Globus pallidus (tissue), 1 donor: ENCODE data around the gene CCT4.
"Not testable (repeated sequence)": the region's sequence is repeated elsewhere in the genome, so short reads cannot be mapped to it uniquely, and the experiment has no call there.

Experiments
- DNase-seq: peaks from one replicate; pipeline ENCODE4 v3.0.0-alpha.2; 2015; ENCODE audit warnings: low spot score

CCT4 gene, protein sequence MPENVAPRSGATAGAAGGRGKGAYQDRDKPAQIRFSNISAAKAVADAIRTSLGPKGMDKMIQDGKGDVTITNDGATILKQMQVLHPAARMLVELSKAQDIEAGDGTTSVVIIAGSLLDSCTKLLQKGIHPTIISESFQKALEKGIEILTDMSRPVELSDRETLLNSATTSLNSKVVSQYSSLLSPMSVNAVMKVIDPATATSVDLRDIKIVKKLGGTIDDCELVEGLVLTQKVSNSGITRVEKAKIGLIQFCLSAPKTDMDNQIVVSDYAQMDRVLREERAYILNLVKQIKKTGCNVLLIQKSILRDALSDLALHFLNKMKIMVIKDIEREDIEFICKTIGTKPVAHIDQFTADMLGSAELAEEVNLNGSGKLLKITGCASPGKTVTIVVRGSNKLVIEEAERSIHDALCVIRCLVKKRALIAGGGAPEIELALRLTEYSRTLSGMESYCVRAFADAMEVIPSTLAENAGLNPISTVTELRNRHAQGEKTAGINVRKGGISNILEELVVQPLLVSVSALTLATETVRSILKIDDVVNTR

DNA sequence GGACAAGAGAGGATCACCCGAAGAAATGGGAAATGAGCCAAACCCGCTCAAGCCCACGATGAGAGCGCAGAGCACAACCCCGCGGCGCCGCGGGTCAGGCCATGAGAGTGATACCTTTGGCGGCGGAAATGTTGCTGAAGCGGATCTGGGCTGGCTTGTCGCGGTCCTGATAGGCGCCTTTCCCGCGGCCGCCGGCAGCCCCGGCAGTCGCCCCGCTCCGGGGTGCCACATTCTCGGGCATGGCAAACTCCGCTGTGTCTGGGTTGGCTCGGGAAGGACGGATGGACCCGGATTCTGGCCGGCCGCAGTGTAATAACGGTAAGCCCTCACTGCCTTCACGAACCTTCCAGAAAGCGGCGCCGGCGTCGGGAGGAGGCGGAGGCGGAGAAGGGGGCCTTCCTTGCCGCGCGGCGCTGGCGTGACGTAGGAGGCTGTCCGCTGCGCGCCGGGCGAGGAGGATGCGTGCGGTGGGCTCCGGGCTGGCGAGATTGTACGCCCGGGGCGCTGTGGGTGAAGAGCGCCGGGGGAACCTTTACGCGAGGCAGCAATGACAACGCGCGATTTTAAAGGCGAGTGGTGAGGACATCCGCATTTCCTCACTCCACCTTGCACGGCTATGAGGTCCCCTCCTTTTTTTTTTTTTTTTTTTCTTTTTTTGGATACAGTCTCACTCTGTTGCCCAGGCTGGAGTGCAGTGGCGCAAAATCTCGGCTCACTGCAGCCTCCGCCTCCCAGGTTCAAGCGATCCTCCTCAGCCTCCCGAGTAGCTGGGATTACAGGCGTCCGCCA, at the start of gene CCT4:
Gene CCT4 (minus strand): TSS at position 390 of the 789 bp plus-strand sequence. CDS start 149 bp downstream, at position 241.
- peak; percentile 86 for DNase-seq

DNA sequence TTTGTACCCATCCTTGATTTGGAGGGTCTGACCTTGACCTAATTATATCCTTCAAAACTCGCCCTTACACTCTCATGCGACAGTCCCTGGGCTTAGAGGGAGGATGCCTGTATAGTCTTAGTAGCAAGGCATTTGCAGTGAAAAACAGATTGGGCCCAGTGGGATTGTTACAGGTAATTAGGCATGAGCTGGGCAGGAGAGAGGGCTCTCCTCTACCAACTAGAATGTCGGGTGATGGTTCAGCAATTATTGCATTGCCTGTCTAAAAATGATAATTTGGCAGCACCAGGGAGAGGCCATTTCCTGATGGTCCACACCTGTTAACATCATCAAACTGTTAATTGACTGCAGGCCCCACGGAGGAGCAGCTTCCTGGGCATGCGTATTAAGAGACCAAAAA, 49.4 kb upstream of the CCT4 start:
- DNase-seq: no peak

DNA sequence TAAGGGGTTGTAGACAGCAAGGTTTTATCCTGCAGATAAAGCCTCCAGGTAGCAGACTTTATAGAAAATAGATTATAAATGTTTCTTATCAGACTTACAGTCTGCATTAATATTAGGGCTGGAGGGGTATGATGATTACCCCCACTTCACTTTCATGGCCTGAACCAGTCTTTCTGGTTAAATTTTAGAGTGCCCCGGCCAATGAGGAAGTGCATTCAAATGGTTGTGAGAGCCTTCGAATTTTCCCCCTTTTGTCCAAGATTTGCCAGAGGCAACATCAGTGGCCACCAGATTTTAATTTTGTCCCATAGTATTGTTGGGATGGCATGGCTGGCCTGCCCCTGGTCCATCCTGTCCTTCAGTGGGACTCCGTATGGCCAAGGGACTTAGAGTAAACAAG, 48.6 kb upstream of the CCT4 start:
- no peak for DNase-seq

- DNase-seq: no peak
Observed at GRCh38 chr2:61928826-61929461, 40.5 kb upstream of the CCT4 start.

DNA sequence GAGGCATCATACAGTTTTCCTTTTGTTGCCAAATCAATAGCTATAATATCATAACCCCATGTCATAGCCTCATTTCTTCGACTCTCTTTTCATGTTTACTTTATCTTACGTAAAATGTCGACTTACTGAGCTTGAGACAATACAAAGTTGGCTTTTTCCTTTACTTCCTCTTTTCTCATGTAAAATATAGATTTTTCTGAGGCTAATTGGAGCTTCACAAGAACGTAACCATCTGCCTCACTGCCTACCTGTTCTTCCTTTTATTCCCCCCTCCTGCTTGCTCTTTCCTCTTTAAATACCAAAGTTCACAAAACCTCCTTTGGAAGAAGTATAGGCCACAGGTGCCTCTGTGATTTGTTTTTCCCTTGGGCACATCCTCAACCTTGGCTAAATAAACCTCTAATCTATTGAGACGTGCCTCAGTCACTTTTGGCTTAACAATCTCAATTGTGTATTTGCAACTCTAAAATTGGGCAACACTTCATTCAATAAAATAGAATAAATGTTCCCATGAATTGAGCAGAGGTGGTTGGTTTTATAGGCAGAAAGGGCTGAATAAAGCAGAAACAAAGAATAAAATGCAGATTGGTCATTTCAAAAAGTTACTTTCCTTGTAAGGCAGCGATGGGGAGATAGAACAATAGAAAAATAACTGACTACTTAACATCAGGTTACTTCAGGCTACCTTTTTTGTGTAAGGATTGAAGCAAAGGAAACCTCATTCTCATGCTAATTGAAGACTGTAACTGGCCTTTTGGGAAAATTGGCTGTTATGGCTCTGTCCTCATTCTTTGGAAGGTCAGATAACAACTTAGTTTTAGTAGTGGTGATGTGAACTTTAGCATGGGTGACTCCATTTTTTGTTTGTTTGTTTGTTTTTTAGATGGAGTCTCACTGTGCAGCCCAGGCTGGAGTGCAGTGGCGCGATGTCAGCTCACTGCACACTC, 38.3 kb upstream of the CCT4 start:
- no peak for DNase-seq

DNA sequence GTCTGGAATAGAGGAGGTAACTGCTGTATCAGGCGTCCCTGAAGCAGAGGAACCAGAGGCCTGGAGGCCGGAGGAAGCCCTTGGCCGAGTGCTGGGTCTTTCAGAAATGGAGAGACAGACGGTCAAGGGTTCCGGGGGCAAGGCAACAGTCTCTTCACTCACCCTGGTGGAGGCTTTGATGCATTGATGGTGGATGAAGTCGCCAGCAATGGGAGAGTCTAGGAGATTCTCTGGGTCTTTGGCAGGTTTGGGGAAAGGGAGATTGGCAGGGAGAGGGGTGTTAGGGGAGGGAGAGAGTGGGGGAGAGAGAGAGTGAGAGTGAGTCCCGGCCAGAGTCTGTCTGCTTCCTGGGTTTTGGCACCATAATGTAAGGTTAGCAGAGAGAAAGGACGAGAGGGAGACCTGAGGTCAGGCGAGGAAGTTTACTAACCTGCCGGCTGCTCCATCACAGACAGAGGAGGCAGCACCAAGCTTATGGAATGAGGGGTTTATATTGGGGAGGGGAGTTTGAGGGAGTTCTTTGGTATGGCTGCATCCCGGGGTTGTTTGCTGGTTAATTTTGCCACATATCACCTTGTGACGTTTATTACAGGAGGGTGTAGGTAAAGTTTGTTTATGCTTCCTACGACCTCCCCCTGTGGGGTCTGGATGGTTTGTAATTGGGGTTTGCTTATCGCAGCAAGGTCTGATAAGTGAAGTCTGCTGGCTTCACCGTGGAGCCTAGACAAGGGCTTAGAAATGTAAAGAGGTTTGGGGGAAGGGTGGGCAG, 36.6 kb upstream of the CCT4 start:
- no peak for DNase-seq

DNA sequence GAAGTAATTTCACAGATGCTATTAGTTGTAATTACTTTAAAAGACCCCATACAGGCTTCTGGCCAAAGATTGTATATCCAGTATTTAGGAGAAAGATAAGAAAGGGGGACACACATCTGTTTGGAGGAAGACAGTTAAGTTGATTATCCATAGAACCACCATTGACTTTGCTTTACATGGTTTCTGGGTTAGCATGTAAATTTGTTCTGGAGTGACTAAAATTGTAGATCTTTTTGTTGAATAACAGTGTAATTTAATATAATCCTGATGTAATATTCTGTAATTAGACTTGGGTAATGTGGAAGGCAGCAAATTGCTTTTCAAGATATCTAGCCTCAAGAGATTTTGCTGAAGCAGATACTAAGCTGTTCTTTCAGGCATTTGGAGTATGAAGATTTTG, 34.3 kb upstream of the CCT4 start:
- no peak for DNase-seq

DNA sequence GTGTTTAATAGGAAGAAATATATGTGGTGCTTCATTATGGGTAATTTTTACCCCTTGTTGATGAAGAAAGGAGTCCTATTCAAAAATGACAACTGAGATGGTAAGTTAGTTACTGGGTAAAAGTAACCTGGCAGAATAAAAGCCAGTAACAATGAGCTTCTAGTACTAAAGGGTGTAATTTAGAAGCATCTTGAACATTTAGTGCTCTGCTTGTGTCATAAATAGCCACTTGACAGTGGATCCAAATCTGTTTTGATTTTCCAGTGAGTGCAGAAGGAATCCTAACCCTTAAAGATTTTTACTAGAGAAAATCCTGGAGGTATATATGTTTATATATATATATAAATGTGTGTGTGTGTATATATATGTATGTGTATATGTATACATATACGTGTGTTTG, 32.1 kb upstream of the CCT4 start:
- DNase-seq: no peak

GRCh38 chr2:61914794-61915193, 26.3 kb upstream of the CCT4 start:
- not testable (repeated sequence) for DNase-seq

DNA sequence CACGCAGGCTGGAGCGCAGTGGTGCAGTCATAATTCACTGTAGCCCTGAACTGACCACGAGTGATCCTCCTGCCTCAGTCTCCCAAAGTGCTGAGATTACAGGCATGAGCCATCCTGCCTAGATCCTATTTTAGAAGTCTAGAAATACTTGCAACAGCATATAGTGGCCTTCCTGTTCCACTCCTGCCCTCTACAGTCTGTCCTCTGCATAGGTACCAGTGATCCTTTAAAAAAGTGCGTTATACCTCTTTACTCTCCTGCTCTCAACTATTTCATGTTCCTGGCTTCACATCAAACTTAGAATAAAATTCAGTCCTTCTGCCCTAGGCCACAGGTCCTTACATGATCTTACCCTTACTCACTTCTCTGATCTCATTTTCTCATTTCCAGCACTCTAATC, 23.1 kb upstream of the CCT4 start:
- DNase-seq: no peak

DNA sequence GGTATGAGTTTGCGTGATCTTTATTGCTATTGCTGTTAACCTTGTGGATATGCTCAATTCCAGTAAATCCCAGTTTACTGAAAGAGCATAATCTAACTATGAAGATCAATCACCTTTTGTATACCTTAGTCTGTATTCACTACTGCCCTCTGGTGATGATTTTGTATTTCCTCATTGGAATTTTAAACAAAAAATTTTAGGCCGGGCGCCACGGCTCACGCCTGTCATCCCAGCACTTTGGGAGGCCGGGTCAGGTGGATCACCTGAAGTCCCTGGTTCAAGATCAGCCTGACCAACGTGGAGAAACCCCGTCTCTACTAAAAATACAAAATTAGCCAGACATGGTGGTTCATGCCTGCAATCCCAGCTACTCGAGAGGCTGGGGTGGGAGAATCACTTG, 22.1 kb upstream of the CCT4 start:
- DNase-seq: no peak

- no peak for DNase-seq
Observed at GRCh38 chr2:61909116-61909515, 20.7 kb upstream of the CCT4 start.

DNA sequence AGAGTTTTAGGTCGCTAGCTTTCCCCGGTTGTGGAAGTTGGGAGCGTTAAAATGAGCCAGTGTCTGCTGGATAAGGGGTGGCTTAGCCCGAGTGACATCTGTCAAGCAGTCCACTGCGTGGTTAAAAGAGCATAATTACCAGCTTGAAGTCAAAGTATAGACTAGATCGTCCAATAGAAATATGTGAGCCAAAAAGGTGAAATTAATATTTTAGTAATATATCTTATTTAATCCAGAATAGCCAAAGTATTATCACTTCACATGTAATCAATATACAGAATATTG, 17.7 kb upstream of the CCT4 start:
- DNase-seq: no peak

DNA sequence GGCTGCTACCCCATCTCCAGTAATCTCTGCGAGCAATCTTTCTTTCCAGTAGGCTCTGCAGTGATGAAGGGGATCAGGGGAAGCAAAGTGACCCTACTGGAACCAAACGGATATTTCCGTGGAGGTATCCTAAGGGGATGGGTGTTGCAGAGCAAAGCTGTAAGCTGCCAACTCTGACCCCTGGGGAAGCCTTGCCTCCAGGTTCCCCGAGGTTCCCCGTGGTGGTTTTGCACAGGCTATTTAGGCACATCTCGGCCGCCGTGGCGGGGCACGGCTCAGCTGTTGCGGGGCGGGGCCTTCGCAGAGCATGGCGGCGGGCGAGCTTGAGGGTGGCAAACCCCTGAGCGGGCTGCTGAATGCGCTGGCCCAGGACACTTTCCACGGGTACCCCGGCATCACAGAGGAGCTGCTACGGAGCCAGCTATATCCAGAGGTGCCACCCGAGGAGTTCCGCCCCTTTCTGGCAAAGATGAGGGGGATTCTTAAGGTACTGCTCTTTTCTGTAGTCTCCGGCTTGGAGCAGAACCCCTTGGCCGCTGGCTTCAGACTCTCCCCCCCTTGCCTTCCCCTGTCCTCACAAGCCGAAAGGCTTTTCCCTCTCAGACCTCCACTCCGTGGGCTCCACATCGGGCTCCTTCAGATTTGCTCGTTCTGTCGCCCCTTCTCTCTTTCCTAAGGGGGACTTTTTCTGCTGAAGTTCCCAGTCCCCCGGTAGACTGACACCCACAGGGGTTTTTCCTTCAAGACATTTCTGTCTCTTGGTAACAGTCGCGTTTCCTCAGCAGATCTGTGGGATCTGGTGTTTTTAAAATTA, 17.1 kb upstream of the CCT4 start, which contains the start of gene COMMD1:
Gene COMMD1 (plus strand): TSS at position 303 of the 814 bp plus-strand sequence. CDS start 5 bp downstream, at position 308.
- DNase-seq: peak; percentile 82

DNA sequence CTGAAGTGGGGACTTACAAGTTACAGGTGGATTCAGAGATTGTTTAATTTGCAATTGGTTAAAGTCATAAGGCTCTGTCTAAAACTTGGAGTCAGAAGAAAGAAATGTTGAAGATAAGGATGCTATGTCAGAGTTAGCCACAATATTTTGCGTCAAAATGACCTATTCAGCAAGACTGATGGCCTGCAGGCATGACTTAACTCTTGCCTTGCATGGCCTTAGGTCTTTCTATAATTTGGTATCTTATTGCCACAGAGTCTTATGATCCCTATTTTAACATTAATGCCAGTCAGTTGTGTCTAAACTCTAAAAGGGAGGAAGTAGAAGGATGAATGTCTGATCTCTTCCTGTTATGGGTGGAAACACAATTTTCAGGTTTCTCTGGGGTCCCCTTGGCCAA, 11.8 kb upstream of the CCT4 start:
- DNase-seq: no peak

GRCh38 chr2:61898810-61899209, 10.4 kb upstream of the CCT4 start:
- no peak for DNase-seq

- no peak for DNase-seq
Observed at GRCh38 chr2:61887717-61888266, 664 bp downstream of the CCT4 start.

GRCh38 chr2:61885896-61886603, 2.4 kb downstream of the CCT4 start:
- DNase-seq: no peak

GRCh38 chr2:61882850-61883249, 5.6 kb downstream of the CCT4 start:
- no peak for DNase-seq
